Endothelial cell of umbilical vein (primary cell): Measurements from ENCODE around the gene BLOC1S2. TPM values are rescaled to one million over a fixed set of nuclear protein-coding genes. Genes with fewer than 3 reads are reported as not detected.

Experiments
- BruUV-seq: library from RNA; stranded (reverse); fragments of 400-500 nt; replicated peaks from 2 replicates; lab custom pipeline; 2021; lab: Mats Ljungman, UMichigan
- CTCF ChIA-PET: fragments of 300-600, 350-600 bp; sonication (Branson Sonifier 250); formaldehyde crosslinking; loops from one replicate; lab custom pipeline; 2021; ENCODE audit warnings: antibody characterized with exemption, inconsistent platforms; lab: Charles Lee
- POLR2A ChIA-PET: fragments of 300-600, 350-600 bp; sonication (Branson Sonifier 250); formaldehyde crosslinking; loops from one replicate; lab custom pipeline; 2021; ENCODE audit warnings: antibody characterized with exemption, inconsistent platforms; lab: Charles Lee
- DNase-seq: peaks from one replicate; pipeline ENCODE4 v3.0.0-alpha.2; 2011; ENCODE audit warnings: low read depth, low spot score
- FAIRE-seq: peaks from 2 replicates; lab custom pipeline; 2011; peaks lifted over from hg19 to GRCh38; lab: Jason Lieb, UNC
- H2AFZ ChIP-seq: 2 replicates; pipeline ENCODE4 v1.6.0; 2012; ENCODE audit warnings: low read depth, low read length, control low read depth, inconsistent platforms
- H3K27ac ChIP-seq: 2 replicates; pipeline ENCODE4 v1.5.1; 2011; ENCODE audit warnings: low read depth, mild to moderate bottlenecking, control low read depth, low read length, moderate library complexity; ENCODE audit not compliant: insufficient read depth
- H3K27me3 ChIP-seq, 2 experiments: 2 replicates each; pipeline versions ENCODE4 v1.6.0 to v1.6.1; 2011; ENCODE audit warnings: low read length in 2 of 2, mixed read lengths in 1 of 2; ENCODE audit not compliant: control insufficient read depth in 2 of 2, insufficient read depth in 2 of 2
- H3K36me3 ChIP-seq, 2 experiments: 2 replicates in 1 of 2; 3 replicates in 1 of 2; pipeline ENCODE4 v1.5.1; 2011; ENCODE audit warnings: low read length in 2 of 2, mild to moderate bottlenecking in 1 of 2, moderate library complexity in 1 of 2; ENCODE audit not compliant: control insufficient read depth in 2 of 2, insufficient read depth in 2 of 2; ENCODE audit errors: extremely low read depth in 1 of 2
- H3K4me1 ChIP-seq: 3 replicates; pipeline ENCODE4 v1.5.1; 2011; ENCODE audit warnings: mild to moderate bottlenecking, low read length; ENCODE audit not compliant: control insufficient read depth, insufficient read depth; ENCODE audit errors: extremely low read depth
- H3K4me2 ChIP-seq: 2 replicates; pipeline ENCODE4 v1.6.1; 2011; ENCODE audit warnings: low read length, control low read depth, mixed read lengths; ENCODE audit not compliant: insufficient read depth
- H3K4me3 ChIP-seq, 3 experiments: fragments of 200-600 bp in 1 of 3; sonication (generic), shearing (Covaris generic) in 1 of 3; replicated peaks in 1 of 3; 2 replicates each; pipeline ENCODE4 v1.5.1; 2011 to 2016; ENCODE audit warnings: control low read depth in 3 of 3, low read length in 3 of 3, mild to moderate bottlenecking in 2 of 3, inconsistent platforms in 1 of 3, low read depth in 1 of 3, moderate library complexity in 1 of 3; ENCODE audit not compliant: insufficient read depth in 1 of 3
- H3K79me2 ChIP-seq: 2 replicates; pipeline ENCODE4 v1.6.0; 2012; ENCODE audit warnings: low read length, inconsistent platforms; ENCODE audit not compliant: control insufficient read depth, insufficient read depth
- H3K9ac ChIP-seq: replicated peaks from 2 replicates; pipeline ENCODE3; 2011; ENCODE audit warnings: low read length, control low read depth; ENCODE audit not compliant: insufficient read depth; ENCODE audit errors: extremely low read depth
- H3K9me1 ChIP-seq: replicated peaks from 3 replicates; pipeline ENCODE4 v1.6.0; 2011; ENCODE audit warnings: mild to moderate bottlenecking, low read length; ENCODE audit not compliant: control insufficient read depth, insufficient read depth; ENCODE audit errors: extremely low read depth
- H3K9me3 ChIP-seq: replicated peaks from 2 replicates; pipeline ENCODE4 v1.5.1; 2012; ENCODE audit warnings: low read length, inconsistent platforms; ENCODE audit not compliant: control insufficient read depth, insufficient read depth
- H4K20me1 ChIP-seq: replicated peaks from 2 replicates; pipeline ENCODE3; 2011; ENCODE audit warnings: mild to moderate bottlenecking, low read length; ENCODE audit not compliant: control insufficient read depth, insufficient read depth; ENCODE audit errors: extremely low read depth
- CTCF ChIP-seq, 2 donors: IDR thresholded peaks; 1 replicate in 1 of 2; 2 replicates in 1 of 2; pipeline ENCODE4 v1.5.1; 2011; ENCODE audit warnings: low read length in 2 of 2, mild to moderate bottlenecking in 2 of 2, moderate library complexity in 2 of 2, control low read depth in 1 of 2, inconsistent platforms in 1 of 2, low read depth in 1 of 2; ENCODE audit not compliant: insufficient read depth in 1 of 2; ENCODE audit errors: extremely low read depth in 1 of 2
- EZH2 ChIP-seq: IDR thresholded peaks from 2 replicates; pipeline ENCODE4 v1.6.1; 2012; ENCODE audit warnings: borderline replicate concordance, low read depth, mild to moderate bottlenecking, moderate library complexity, low read length, inconsistent platforms; ENCODE audit not compliant: severe bottlenecking
- FOS ChIP-seq: IDR thresholded peaks from 2 replicates; pipeline ENCODE4 v1.6.1; 2011; ENCODE audit warnings: mild to moderate bottlenecking, low read length, moderate library complexity, borderline replicate concordance; ENCODE audit not compliant: insufficient read depth
- GATA2 ChIP-seq: IDR thresholded peaks from 2 replicates; pipeline ENCODE4 v1.7.0; 2011; ENCODE audit warnings: low read depth, mild to moderate bottlenecking, moderate library complexity, mixed read lengths, low read length; ENCODE audit not compliant: insufficient read length, insufficient read depth
- JUN ChIP-seq: IDR thresholded peaks from 2 replicates; pipeline ENCODE4 v1.6.1; 2011; ENCODE audit warnings: borderline replicate concordance, low read depth; ENCODE audit not compliant: insufficient read length, insufficient read depth
- MAX ChIP-seq: IDR thresholded peaks from 2 replicates; pipeline ENCODE4 v1.6.1; 2011; ENCODE audit not compliant: insufficient read depth, insufficient read length
- MYC ChIP-seq: IDR thresholded peaks from one replicate; pipeline ENCODE4 v1.6.1; 2011; ENCODE audit warnings: mild to moderate bottlenecking, low read depth, low read length
- POLR2A ChIP-seq: IDR thresholded peaks from 2 replicates; pipeline ENCODE4 v1.6.1; 2012; ENCODE audit warnings: low read depth, mild to moderate bottlenecking, control low read depth, low read length
- POLR2AphosphoS5 ChIP-seq: IDR thresholded peaks from 2 replicates; pipeline ENCODE4 v1.6.1; 2012; ENCODE audit warnings: low read depth, mild to moderate bottlenecking, control low read depth, low read length, moderate library complexity; ENCODE audit not compliant: insufficient read depth
- dilution Hi-C: fragments of 300-500 bp; cut with MboI; formaldehyde crosslinking; loops from one replicate; pipeline ENCODE4 v1.15.0; 2019; ENCODE audit warnings: low sequenced_read_pairs; ENCODE audit not compliant: extremely low pct_ligation_motif_present
- intact Hi-C: fragments of 100-400 bp; cut with micrococcal nuclease; formaldehyde crosslinking; loops from one replicate; pipeline ENCODE4 v1.10.0; 2022
- polyA plus RNA-seq, 4 experiments: library from polyadenylated mRNA; depleted of rRNA in 3 of 4; stranded (reverse) in 3 of 4; unstranded in 1 of 4; fragments of >200 nt; gene quantifications; 2 replicates each; pipeline versions ENCODE4 v1.2.1 to v1.2.3, GENCODE V29; 2011 to 2012; ENCODE audit warnings: missing spikeins in 1 of 4
- total RNA-seq: library from RNA; stranded (reverse); gene quantifications from 2 replicates; pipeline ENCODE4 v1.2.3, GENCODE V29; 2021

Gene BLOC1S2
- total and polyA plus RNA-seq, 2 donors (not counting 3 experiments of a cell fraction or from before 2014, with no cell fraction given), result 18.7 to 45.9 TPM

- DNase-seq, result no peak
- no peaks in the 10 kb centered on the region for H3K79me2 ChIP-seq
- H3K9me1 ChIP-seq, result no peaks in the 10 kb centered on the region
- no peak overlapping the region for H2AFZ ChIP-seq
- no peaks in the 10 kb centered on the region for H3K36me3 ChIP-seq
- TF ChIP-seq MYC (no peak), CTCF (IDR thresholded peaks at IDR 0.05; ENCODE audit: extremely low read depth in 1 of 2, insufficient read depth in 1 of 2, low read depth in 1 of 2, low read length in 2 of 2) (no peak), EZH2 (no peak), FOS (no peak), GATA2 (no peak), MAX (no peak), POLR2AphosphoS5 (no peak), POLR2A (no peak), JUN (no peak)
- ChIA-PET POLR2A (no interaction called here), CTCF (no interaction called here)
- FAIRE-seq, result no peak
- H3K4me2 ChIP-seq, result no peak overlapping the region
- H3K9me3 ChIP-seq, result no peaks in the 10 kb centered on the region
- H3K27ac ChIP-seq, result no peak overlapping the region
- H3K4me1 ChIP-seq, result no peaks in the 10 kb centered on the region
- intact Hi-C loops (no loop called here), dilution Hi-C loops (no loop called here)
- H3K9ac ChIP-seq, result no peak overlapping the region
- no peaks in the 10 kb centered on the region for H4K20me1 ChIP-seq
- peaks cover 11 to 24% of the 10 kb centered on the region in 2 experiments for H3K27me3 ChIP-seq
- H3K4me3 ChIP-seq, result no peak overlapping the region
- BruUV-seq, result no TSS peak
Observed at GRCh38 chr10:100306861-100307260, 20.4 kb upstream of the BLOC1S2 start.
